IPS DF 4.7 (cell line): ENCODE results near the gene LRRC3.
"Not testable (repeated sequence)": the region's sequence is repeated elsewhere in the genome, so short reads cannot be mapped to it uniquely, and the experiment has no call there.

Experiments
- DNase-seq: peaks from one replicate; pipeline ENCODE4 v3.0.0-alpha.2; 2013; ENCODE audit warnings: low spot score; ENCODE audit errors: extremely low read depth

The LRRC3 gene

GRCh38 chr21:44478124-44478800 is 23.0 kb downstream of the LRRC3 start:
- DNase-seq = no peak

- DNase-seq = no peak
Measured at GRCh38 chr21:44478801-44479167, 23.5 kb downstream of the LRRC3 start.

- DNase-seq = not testable (repeated sequence)
Measured at GRCh38 chr21:44479556-44480199, 24.4 kb downstream of the LRRC3 start.

GRCh38 chr21:44480200-44481053 is 25.1 kb downstream of the LRRC3 start:
- DNase-seq = no peak

GRCh38 chr21:44482581-44483287 is 27.4 kb downstream of the LRRC3 start:
- no peak for DNase-seq

- DNase-seq = no peak
Measured at GRCh38 chr21:44483288-44484237, 28.3 kb downstream of the LRRC3 start.

- DNase-seq = no peak
Measured at GRCh38 chr21:44484498-44485253, 29.4 kb downstream of the LRRC3 start.

- no peak for DNase-seq
Measured at GRCh38 chr21:44485254-44485793, 30.0 kb downstream of the LRRC3 start.

- no peak for DNase-seq
Measured at GRCh38 chr21:44485796-44486195, 30.5 kb downstream of the LRRC3 start.

- DNase-seq = no peak
Measured at GRCh38 chr21:44486302-44486701, 31.0 kb downstream of the LRRC3 start.

GRCh38 chr21:44487831-44488230 is 32.5 kb downstream of the LRRC3 start:
- no peak for DNase-seq

GRCh38 chr21:44489962-44490361 is 34.7 kb downstream of the LRRC3 start:
- no peak for DNase-seq

GRCh38 chr21:44490405-44490804 is 35.1 kb downstream of the LRRC3 start:
- DNase-seq = no peak

GRCh38 chr21:44490816-44491215 is 35.5 kb downstream of the LRRC3 start:
- no peak for DNase-seq

GRCh38 chr21:44492567-44493385 is 37.5 kb downstream of the LRRC3 start:
- no peak for DNase-seq

GRCh38 chr21:44494418-44494817 is 39.1 kb downstream of the LRRC3 start:
- DNase-seq = no peak

GRCh38 chr21:44494956-44495355 is 39.6 kb downstream of the LRRC3 start:
- no peak for DNase-seq
